Ovary (tissue), 3 donors: ENCODE measurements around the gene NTN5.
A peak's percentile ranks its signal among the peaks of the same experiment; 100 is the strongest.

Source experiments
- CTCF ChIP-seq, 3 donors: fragments of 450-650 bp in 2 of 3; fragments of 200-600 bp in 1 of 3; IDR thresholded peaks; one replicate each; pipeline versions ENCODE4 v1.5.1 to v1.8.0; 2016 to 2022; ENCODE audit warnings: antibody characterized with exemption in 3 of 3, mild to moderate bottlenecking in 1 of 3
- EP300 ChIP-seq: sonication (generic); formaldehyde crosslinking; IDR thresholded peaks from one replicate; pipeline ENCODE4 v1.6.1; 2017; ENCODE audit warnings: antibody characterized with exemption
- POLR2A ChIP-seq: fragments of 450-650 bp; IDR thresholded peaks from one replicate; pipeline ENCODE4 v1.6.1; 2017; ENCODE audit warnings: antibody characterized with exemption, mild to moderate bottlenecking, moderate library complexity
- donor health status: DM: no; HTN: no; CAD: no.

GRCh38 chr19:48720613-48721296 lies 47.9 kb upstream of the NTN5 start:
- TF ChIP-seq CTCF (IDR thresholded peaks at IDR 0.05) (no peak), POLR2A (peak; percentile 27), EP300 (no peak)
